Amniotic stem cell (primary cell): ENCODE measurements around the gene KCNE3.
A peak's percentile ranks its signal among the peaks of the same experiment; 100 is the strongest.

Source experiments
- DNase-seq: peaks from one replicate; lab custom pipeline; 2025; lab: John Stamatoyannopoulos, UW

KCNE3 gene

GRCh38 chr11:74466916-74467885, at the start of gene KCNE3:
Gene KCNE3, minus strand, starts transcription at chr11:74467549. Its CDS starts 9,986 bp downstream, at chr11:74457563.
- no peak for DNase-seq

DNA sequence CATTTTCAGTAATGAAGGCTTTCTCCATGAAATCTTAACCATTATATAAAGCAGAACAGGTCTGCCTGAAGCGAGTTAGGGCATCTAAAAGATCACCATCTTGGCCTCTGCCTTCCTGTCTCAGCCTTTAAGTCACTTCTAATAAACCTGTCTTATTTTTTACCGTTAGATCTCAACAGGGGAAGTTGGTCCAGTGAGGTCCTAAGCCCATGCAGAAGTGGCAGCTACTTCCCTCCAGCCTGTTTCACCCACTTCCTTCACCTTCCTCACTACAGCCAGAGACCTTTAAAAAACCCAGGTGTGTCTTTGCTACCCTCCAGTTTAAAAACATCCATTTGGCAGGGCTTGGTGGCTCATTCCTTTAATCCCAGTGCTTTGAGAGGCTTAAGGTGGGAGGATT, 40.2 kb upstream of the KCNE3 start:
- DNase-seq = no peak

- no peak for DNase-seq
These were observed 39.5 kb upstream of the KCNE3 start for GRCh38 chr11:74506823-74507222.

GRCh38 chr11:74505911-74506310, 38.6 kb upstream of the KCNE3 start:
- no peak for DNase-seq

- DNase-seq = no peak
These were observed 36.8 kb upstream of the KCNE3 start for GRCh38 chr11:74504100-74504691.

- DNase-seq = no peak
These were observed 27.6 kb upstream of the KCNE3 start for GRCh38 chr11:74494916-74495315.

DNA sequence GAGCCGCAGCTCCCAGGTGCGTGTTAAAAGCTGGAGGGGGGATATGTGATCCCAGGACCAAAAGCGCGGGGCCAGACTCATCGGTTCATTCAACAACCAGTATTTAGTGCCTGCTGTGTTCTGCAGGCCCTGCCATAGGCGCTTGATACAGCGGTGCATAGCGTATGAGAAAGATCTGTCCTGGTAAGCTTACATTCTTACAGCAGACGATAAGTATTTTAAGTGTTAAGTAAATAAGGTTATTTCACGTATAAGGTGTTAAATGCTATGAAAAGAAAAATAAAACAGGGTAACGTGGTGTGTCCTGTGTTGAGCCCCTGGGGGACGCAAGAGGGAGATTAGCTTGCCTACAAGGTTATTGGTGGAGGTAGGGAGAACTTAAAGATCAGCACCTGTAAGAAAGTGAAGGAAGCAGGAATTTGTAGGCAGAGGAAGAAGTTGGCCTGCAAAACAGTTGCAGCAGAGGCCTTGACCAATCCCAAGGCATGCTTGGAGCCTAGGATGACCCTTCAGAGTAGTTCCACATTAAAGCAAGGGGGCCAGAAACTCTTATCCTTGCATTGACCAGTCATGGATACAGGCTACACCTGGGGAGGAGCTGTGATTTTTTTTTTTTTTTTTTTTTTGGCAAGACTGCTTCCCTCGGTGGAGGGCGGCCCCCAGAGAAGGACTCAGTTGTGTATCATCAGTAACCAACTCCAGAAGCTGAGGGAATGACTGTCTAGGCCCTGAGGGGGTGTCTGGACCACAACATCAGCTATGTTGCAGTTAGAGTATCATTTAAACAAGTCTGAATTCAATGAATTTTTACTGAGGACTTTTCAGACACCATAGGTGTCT, 26.7 kb upstream of the KCNE3 start:
- peak; percentile 56 for DNase-seq

DNA sequence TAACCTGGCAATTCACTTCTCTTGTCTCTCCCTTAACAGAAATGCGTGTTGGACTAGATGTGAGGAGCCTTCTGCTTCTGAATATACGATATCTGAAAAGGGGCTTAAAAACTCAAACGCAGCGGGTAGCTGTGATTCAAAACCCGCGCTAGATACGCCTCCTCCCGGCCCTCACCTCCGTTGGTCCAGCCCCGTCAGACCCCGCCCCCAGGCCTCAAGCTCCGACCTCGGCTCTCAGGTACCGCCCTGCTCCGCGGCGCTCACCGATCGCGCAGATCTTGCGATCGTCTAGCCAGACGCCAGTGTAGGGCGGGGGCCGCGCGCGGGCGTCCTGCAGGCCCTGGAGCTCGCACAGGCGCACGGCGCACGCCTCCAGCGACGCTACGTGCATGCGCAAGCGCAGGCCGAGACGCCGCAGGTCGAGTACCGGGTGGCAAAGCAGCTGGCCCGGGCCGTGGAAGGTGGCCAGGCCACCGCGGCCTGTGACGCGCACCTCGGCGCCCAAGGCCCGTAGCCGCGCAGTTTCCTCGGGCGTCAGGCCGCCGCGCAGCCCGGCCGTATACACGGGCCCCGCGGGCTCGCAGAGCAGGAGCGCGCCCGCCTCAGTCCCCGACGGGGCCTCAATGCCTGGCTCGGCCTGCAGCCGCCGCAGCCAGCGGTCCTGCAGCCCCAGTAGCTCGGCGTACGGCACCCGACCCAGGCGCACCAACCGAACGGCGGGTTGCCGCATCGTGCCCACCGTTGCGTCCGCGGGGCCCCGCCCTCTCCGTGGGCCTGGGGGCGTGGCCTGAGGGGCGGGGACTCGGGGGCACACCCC, 25.8 kb upstream of the KCNE3 start, which contains the start of gene LIPT2:
LIPT2 (minus strand) TSS at position 751 of the 817 bp plus-strand sequence; CDS start at position 730, 21 bp downstream.
- DNase-seq = peak; percentile 78

DNA sequence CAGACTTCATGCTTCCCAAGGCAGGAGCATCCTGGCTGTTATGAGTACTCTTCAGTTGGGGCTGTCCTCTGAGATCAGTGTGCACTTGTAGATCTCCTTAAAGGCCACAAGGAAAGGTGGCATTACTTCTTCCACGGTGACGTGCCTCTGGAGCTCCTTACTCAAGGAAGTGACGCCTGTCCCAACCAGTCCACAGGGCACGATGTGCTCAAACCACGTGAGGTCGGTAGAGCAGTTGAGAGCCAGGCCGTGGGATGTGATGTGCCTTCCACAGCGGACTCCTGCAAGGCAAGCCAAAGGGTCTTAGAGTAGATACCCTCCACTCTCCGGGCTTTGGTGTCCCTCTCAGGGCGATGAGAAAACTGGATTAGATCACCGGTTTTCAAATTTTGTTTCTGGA, 24.7 kb upstream of the KCNE3 start:
- DNase-seq = no peak

- no peak for DNase-seq
These were observed 23.6 kb upstream of the KCNE3 start for GRCh38 chr11:74490941-74491340.

DNA sequence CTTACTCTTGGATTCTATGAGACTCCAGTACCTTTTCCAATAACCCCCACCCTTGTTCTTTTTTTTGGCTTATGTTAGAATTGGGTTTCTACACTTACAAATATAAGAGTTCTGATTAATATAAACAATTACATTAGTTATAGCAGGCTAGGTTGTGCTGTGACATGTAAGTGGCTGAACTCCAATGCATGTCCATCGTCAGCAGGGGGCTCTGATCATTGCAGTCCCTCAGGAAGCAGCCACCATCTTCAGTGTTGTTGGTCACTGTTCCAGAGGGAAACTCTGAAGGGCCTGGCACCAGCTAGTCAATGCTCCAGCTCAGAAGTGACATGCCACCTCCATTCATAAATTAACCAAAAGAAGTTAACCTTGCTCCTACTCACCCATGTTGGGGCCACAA, 20.5 kb upstream of the KCNE3 start:
- no peak for DNase-seq

DNA sequence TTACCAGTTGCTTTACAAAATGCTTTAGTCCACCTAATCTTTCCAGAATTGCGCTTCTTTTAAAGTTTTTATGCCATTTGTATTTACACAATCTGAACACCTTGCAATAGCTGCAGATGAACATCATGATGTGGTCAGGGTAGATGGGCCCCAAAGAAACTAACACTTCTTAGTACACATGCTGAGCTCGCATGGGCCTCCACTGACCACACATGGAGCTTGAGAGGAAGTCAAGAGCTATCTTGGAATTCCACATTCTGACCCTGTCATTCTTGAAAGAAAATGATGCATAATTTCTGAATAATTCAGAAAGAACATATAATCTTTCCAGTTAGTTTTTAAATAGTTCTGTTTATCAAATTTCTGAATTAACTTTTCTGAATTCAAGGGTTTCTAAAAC, 18.5 kb upstream of the KCNE3 start:
- no peak for DNase-seq

- DNase-seq = no peak
These were observed 13.5 kb upstream of the KCNE3 start for GRCh38 chr11:74480688-74481417.

DNA sequence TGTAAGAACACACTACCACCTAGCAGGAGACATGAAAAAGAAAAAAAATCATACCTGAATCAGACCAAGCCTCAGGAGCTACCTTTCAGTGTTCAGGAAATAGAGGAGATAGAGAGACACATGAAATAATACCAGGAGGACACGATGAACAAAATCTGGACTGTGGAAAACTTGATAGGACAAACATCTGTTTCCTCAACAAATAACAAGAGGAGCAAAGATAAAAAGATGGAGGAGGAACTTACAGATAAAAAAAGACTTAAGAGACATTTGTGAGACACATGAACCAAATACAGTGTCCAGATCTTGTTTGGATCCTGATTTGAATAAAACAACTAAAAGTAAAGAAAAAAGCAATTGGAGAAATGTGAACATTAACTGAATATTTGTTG, 12.4 kb upstream of the KCNE3 start:
- DNase-seq = no peak

DNA sequence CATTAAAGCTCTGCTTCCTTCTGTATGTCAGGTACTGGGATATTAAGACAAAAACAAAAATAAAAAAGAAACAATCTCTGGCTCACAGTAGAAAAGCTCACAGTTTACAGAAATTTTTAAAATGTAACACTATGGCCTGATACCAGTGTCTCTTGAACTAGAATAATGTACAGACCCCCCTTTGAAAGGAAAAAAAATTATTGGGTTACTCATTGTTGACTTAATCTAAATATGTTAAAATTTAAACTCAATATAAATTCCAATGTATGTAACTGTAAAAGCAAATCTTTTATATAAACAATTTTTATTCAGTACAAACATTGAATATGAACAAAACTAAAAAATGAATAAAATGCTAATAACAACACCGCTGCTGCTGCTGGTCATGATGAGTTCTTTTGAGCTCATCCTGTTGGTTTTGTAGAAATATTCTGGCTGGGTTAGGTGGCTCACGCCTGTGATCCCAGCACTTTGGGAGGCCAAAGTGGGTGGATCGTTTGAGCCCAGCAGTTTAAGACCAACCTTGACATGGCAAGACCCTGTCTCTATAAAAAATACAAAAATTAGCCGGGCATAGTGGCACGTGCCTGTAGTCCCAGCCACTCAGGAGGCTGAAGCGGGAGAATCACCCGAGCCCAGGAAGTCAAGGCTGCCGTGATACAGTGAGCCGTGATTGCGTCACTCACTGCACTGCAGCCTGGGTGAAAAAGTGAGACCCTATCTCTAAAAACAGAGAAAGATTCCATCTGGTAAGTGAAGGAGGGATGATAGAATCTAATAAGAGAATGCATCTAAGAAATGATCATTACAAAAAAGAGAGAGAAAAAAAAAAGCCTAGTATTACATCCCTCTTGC, 11.8 kb upstream of the KCNE3 start:
- DNase-seq = no peak

GRCh38 chr11:74476536-74476935, 9.2 kb upstream of the KCNE3 start:
- no peak for DNase-seq

GRCh38 chr11:74474316-74474715, 7.0 kb upstream of the KCNE3 start:
- DNase-seq = no peak

DNA sequence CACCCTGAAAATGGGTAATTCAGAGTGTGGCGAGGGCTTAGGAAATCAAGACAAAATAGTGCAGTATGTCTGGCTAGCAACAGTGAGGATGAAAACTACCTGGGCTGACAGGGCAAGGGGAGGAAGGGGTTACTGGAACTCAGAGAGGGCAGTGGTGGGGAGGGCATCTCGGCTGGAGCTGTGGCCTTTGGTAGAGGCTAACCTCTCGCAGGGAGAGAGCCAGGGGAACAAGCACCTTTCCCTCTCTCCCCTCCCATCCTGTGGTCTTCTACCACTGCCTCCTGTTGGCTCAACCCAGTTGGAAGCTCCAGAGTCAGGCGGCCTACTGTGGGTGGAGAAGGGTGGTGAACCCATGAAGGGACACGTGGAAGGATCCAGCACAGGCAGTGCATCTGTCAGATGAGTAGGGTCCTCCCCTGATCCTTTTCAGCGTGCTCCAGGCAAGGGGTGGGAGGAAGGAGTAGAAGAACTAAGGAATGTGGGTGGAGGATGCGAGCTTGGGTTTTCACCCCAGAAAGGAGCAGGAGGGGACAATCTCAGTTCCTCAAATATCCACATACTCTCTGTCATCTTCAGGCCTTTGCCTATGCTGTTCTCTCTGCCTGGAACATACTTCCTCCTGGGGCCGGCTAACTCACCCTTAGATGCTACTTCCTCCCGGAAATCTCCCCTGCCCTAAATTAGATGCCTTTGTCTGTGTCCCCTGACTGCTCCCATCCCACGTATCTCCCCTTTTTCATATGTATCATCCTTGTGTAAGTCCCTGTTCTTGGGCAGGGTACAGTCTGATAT, 6.2 kb upstream of the KCNE3 start:
- no peak for DNase-seq
